ENCODE measurements around the gene RNU1-4. TPM values are rescaled to one million over a fixed set of nuclear protein-coding genes. Genes with fewer than 3 reads are reported as not detected.
"Not testable (repeated sequence)": the region's sequence is repeated elsewhere in the genome, so short reads cannot be mapped to it uniquely, and the experiment has no call there.

RNU1-4 gene
- total RNA-seq, 1 donor from 2014 or later: 6,803 TPM

- no peak overlapping the region for H3K4me3 ChIP-seq
- H3K27me3 ChIP-seq (ENCODE audit: low read depth): peaks cover 32% of the 10 kb centered on the region
- no peaks in the 10 kb centered on the region for H3K9me3 ChIP-seq
- no peak for DNase-seq
- no peak overlapping the region for H3K27ac ChIP-seq
- no peaks in the 10 kb centered on the region for H3K4me1 ChIP-seq
- no peak for TF ChIP-seq CTCF (IDR thresholded peaks at IDR 0.05)
- no peaks in the 10 kb centered on the region for H3K36me3 ChIP-seq
- intact Hi-C loops (cut with DNase I): no loop called here
- peak; percentile 60 to 74 for ATAC-seq
Observed at GRCh38 chr1:16727190-16728111, 12.9 kb upstream of the RNU1-4 start.

GRCh38 chr1:16728243-16728949 is 11.9 kb upstream of the RNU1-4 start:
- H3K9me3 ChIP-seq; H3K4me1 ChIP-seq; H3K36me3 ChIP-seq; ATAC-seq; H3K27ac ChIP-seq; H3K4me3 ChIP-seq; DNase-seq; intact Hi-C loops (cut with DNase I): not testable (repeated sequence)
- H3K27me3 ChIP-seq (ENCODE audit: low read depth): peaks cover 32% of the 10 kb centered on the region

DNA sequence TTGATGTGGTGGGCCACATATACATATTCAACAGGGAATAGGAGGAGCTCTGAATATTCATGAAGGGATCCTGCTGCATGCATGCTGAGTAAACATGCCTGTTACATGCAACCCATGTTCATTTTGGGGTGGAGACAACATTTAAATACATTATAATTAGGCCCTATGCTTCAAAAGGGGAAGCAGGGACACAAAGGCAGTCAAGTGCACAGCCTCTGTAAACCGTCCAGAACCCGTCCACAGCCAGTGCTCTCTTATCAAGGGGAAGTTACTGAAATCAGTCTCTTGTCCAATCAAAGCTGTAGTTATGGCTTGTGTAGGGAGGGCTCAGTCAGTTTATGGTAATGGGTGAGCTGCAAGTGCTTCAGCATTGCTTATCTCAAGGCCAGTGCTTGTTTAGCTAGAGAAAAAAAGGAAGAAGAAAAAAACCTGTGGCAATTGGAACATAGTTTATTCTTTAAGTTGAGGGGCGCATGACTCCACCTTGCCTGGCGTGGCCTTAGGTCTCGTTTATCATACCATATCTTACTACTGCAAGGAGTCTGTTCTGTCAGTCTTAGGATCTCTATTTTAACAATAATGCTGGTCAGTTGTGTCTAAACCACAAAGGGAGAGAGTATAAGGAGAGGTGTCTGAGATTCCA is 7.9 kb upstream of the RNU1-4 start:
- H3K27ac ChIP-seq; DNase-seq; H3K4me1 ChIP-seq; H3K4me3 ChIP-seq; H3K9me3 ChIP-seq; ATAC-seq; intact Hi-C loops (cut with DNase I); H3K36me3 ChIP-seq; H3K27me3 ChIP-seq (ENCODE audit: low read depth): not testable (repeated sequence)

DNA sequence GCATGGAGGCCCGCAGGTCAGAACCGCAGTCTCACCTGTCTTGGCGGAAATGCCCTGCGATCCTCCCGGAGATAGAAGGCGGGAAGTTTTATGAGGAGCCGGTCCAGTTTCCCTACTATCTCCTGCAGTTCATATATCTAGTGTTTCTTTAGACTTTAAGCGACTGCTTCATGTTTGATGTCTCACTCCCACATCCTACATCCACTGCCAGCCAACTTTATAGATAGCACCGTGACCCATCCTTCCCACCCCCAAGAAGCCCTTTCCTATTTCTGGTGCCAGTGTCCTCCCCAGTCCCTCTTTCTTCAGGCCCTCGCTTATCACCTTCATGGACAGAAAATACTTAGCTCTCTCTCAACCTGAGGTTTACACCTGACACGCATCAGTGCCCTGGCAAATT is 914 bp downstream of the RNU1-4 start:
- ATAC-seq; H3K27ac ChIP-seq; H3K4me1 ChIP-seq; intact Hi-C loops (cut with DNase I); H3K27me3 ChIP-seq (ENCODE audit: low read depth); DNase-seq; H3K36me3 ChIP-seq; H3K9me3 ChIP-seq; H3K4me3 ChIP-seq: not testable (repeated sequence)

GRCh38 chr1:16747660-16748059 is 7.3 kb downstream of the RNU1-4 start:
- H3K9me3 ChIP-seq; intact Hi-C loops (cut with DNase I); H3K36me3 ChIP-seq; ATAC-seq; H3K4me1 ChIP-seq; H3K27ac ChIP-seq; H3K4me3 ChIP-seq; DNase-seq; H3K27me3 ChIP-seq (ENCODE audit: low read depth): not testable (repeated sequence)

DNA sequence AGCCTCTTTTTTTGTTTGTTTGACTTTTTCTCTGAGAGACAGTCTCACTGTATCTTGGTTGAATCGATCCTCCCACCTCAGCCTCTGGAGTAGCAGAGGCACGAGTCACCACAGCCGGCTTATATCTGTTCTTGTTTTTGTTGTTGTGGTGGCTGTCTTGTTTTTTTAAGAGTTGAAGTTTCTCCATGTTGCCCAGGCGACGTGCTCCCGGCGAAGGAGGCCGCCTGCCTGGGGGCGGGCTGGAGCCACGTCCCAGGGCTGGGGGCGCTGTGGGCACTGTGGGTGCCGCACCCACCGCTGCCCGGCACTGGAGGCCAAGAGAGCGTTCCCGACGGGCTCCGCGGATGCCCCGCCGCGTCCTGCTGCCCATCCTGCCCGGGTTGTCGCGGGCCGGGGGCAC is 8.4 kb downstream of the RNU1-4 start:
- H3K9me3 ChIP-seq; DNase-seq; H3K4me3 ChIP-seq; H3K27me3 ChIP-seq (ENCODE audit: low read depth); intact Hi-C loops (cut with DNase I); H3K27ac ChIP-seq; H3K36me3 ChIP-seq; H3K4me1 ChIP-seq: not testable (repeated sequence)
- peak; percentile 65 to 79 for ATAC-seq

DNA sequence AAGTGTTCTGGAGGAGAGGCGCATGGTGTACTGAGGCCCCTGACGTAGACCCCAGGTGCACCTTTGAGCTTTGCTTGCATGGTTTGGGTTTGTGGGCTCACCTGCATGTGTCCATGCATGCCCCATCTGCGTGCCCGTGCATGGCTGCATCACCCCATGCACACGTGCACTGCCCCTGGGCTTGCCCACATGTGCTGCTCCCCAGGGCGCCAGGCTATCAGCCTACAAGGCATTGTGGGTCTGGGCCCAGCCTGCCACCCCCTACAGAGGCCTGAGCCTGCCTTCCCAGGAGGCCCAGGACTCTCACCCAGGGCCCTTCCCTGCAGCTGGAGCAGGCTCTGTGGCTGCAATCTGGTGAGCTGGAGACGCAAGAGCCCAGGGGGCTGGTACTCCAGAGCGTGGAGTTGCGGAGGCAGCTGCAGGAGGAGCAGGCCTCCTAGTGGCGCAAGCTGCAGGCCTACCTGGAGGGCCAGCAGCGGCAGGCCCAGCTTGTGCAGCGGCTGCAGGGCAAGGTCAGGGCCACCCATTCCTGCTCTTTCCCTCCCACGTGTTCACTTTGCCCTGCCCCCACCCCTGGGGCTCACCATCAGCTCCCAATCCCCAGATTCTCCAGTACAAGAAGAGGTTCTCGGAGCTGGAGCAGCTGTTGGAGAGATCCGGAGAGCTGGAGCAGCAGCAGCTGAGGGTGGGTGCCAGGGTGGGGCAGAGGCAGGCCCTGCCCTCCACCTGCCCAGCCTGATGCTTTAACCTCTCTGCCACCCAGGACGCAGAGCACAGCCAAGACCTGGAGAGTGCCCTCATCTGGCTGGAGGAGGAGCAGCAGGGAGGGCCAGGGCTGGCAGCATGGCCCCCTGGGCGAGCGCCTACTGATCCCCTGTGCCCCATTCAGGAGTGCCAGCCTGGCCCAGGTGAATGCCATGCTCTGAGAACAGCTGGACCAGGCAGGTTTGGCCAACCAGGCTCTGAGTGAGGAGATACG is 9.9 kb downstream of the RNU1-4 start:
- H3K27me3 ChIP-seq (ENCODE audit: low read depth); intact Hi-C loops (cut with DNase I); H3K36me3 ChIP-seq; H3K27ac ChIP-seq; H3K4me1 ChIP-seq; H3K9me3 ChIP-seq; H3K4me3 ChIP-seq; DNase-seq: not testable (repeated sequence)
- peak; percentile 82 to 84 for ATAC-seq

- H3K4me3 ChIP-seq; H3K27ac ChIP-seq; ATAC-seq; intact Hi-C loops (cut with DNase I); H3K36me3 ChIP-seq; H3K4me1 ChIP-seq; DNase-seq; H3K9me3 ChIP-seq; H3K27me3 ChIP-seq (ENCODE audit: low read depth): not testable (repeated sequence)
Observed at GRCh38 chr1:16752770-16753169, 12.5 kb downstream of the RNU1-4 start.

DNA sequence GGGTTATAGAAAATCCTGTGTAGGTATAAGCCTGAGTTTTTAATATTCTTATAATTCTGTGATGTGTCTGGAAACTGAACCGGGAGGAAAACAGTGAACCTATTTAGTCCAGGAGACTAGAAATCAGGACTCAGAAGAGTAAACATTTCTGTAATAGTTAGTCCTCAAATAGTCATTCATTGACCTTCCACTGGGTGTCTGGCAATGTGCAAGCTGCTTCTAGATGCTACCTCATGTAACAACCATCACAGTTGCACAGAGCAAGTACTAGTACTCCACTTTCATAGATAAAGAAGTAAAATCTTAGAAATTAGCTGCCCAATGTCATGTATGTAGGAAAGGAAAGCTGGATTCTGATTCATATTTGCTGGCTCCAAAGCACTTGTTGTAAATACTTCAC is 15.1 kb downstream of the RNU1-4 start:
- H3K4me1 ChIP-seq; H3K4me3 ChIP-seq; H3K36me3 ChIP-seq; H3K27me3 ChIP-seq (ENCODE audit: low read depth); ATAC-seq; H3K9me3 ChIP-seq; DNase-seq; H3K27ac ChIP-seq; intact Hi-C loops (cut with DNase I): not testable (repeated sequence)

DNA sequence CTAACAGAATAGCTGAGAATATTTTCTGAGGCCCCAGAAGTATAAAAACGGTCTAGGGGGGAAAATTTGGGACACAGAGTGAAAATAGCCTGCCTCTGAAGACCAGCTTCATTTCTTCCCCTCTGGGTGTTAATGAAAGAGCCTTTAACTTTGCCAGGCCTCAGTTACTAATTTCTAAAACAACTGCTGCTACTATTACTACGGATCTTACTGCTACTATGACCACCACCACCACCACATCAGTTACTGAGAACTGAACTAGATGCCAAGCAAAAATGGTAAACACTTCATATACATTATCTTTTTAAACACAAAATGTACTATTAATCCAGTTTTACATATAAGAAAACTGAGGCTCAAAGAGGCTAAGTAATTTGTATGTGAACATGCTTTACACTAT is 15.6 kb downstream of the RNU1-4 start:
- ATAC-seq; H3K36me3 ChIP-seq; H3K9me3 ChIP-seq; DNase-seq; H3K4me1 ChIP-seq; H3K27ac ChIP-seq; intact Hi-C loops (cut with DNase I); H3K4me3 ChIP-seq; H3K27me3 ChIP-seq (ENCODE audit: low read depth): not testable (repeated sequence)

DNA sequence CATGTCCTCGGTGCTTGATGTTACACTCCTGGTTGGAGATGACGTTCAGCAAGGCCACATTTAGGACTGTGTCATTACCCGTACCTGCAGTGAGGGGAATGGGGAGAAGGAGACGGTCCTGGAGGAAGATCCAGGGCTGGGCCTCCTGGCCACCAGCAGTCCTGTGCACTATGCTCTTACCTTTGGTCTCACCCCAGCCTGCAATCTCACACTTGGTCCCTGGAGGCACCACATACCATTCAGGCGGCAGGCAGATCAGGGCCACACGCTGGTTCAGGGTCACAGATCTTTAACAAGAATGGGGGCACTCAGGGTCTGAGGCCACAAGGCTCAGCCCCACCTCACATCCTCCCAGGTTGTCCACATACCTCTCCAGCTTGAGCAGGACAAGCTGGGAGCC is 17.3 kb downstream of the RNU1-4 start:
- DNase-seq; intact Hi-C loops (cut with DNase I); ATAC-seq; H3K36me3 ChIP-seq; H3K4me3 ChIP-seq; H3K27me3 ChIP-seq (ENCODE audit: low read depth); H3K4me1 ChIP-seq; H3K9me3 ChIP-seq; H3K27ac ChIP-seq: not testable (repeated sequence)

GRCh38 chr1:16758060-16758459 is 17.7 kb downstream of the RNU1-4 start:
- H3K27me3 ChIP-seq (ENCODE audit: low read depth); H3K4me1 ChIP-seq; ATAC-seq; H3K36me3 ChIP-seq; intact Hi-C loops (cut with DNase I); H3K9me3 ChIP-seq; DNase-seq; H3K27ac ChIP-seq; H3K4me3 ChIP-seq: not testable (repeated sequence)

Measured in lower lobe of right lung (tissue), 2 donors.